NCI-H345 (cell line): ENCODE data around the gene NFYA.
A peak's percentile ranks its signal among the peaks of the same experiment; 100 is the strongest.
"Not testable (repeated sequence)": the region's sequence is repeated elsewhere in the genome, so short reads cannot be mapped to it uniquely, and the experiment has no call there.

ENCODE experiments used
- DNase-seq: peaks from one replicate; lab custom pipeline; 2025; lab: John Stamatoyannopoulos, UW

Gene NFYA

DNA sequence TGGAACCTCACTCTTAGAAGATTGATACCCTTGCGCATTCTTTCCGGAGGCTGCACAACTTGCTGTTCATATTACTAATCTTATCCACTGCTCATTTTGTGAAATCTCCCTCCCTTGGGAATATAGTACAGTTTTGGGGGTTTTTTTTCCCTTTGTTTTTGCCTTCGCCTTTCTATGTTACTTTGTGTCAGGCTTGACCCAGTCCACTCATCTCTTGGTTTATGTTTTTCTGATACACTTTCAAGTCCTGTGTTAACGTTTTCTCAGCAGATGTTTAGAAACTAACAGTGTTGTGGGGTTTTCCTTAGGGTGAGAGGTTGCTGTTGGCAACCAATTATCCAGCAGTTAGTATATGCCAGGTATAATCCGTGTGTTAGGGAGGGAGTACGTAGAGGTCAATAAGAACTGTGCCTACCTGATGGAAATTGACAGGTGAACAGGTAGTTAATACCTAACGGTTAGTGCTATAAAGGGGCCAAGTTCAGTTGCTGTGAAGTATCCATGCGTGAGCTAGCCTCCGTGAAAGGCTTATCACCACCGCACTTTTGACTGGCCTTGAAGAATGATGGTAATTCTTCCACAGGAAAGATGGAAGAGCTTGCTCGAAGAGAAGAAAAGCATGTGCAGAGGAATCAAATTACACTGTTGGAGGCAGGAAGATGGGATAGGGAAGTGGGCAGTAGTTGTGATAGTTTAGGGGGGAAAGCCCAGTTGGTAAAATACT lies 1.4 kb downstream of the NFYA start:
- DNase-seq, result no peak

- DNase-seq, result no peak
These were observed 2.1 kb downstream of the NFYA start for GRCh38 chr6:41074692-41075436.

GRCh38 chr6:41075651-41076626 lies 3.2 kb downstream of the NFYA start:
- no peak for DNase-seq

GRCh38 chr6:41077536-41077935 lies 4.8 kb downstream of the NFYA start:
- no peak for DNase-seq

DNA sequence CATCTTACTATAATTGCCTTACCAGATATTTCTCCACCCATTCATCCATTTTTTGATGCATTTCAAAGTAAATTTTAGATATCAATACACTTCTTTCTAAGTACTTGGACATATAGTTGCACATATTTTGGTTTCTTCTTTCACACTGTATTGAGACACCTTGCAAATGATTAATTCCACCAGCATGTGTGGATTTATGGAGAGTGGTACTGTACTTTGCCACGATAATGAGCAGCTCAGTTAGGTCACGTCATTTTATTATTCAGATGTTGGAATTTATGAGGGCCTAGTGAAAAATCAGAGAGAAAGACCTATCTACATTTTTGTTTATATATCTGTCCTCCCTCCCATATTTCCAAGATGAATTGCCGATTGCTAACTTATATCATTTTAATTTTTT lies 5.3 kb downstream of the NFYA start:
- DNase-seq, result no peak

DNA sequence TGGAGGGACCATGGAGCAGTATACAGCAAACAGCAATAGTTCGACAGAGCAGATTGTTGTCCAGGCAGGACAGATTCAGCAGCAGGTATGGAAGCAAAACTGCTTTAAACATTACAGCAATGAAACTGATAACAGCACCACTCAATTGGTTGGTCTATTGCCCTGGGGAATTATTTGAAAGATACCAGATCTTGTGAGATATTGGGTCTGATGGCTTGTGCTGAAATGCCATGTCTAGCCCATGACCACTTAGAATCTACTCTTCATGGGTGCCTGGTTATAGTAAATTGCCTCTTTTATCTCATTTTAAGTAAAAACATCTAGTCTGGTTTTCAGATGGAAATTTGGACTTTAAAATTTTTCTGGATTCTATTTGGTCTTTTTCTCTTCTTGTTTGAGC lies 6.3 kb downstream of the NFYA start:
- no peak for DNase-seq

DNA sequence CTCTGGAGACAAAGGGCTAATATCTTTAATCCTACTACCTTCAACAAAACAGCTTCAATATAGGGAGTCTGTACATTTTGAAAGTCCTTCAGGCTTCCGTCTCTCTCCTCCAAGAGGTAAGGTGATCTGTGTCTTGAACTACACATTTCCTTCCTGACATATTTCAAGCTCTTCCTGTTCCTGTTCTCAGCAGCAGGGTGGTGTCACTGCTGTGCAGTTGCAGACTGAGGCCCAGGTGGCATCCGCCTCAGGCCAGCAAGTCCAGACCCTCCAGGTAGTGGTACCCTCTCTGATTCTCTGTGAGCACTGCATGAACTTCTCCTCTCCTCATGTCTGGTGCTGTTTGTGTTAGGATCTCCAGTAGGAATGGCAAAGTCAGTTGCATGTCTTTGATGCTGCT lies 7.8 kb downstream of the NFYA start:
- no peak for DNase-seq

- no peak for DNase-seq
These were observed 10.3 kb downstream of the NFYA start for GRCh38 chr6:41083072-41083471.

DNA sequence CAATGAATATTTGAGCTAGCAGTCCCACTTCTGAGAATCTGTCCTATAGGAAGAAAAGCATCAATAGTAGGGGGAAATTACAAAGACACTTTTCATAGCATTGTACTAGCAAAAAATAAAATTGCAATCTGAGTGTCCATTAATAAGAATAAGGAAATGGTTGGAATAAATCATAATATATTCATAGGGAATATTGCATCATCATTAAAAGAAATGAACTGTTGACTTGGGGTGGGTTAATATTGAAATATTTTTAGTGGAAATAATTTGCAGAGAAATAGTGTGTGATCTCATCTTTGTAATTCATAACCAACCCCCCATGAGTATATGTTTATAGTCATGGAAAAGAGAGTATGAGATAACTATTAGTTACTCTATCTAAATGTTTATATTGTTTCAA lies 12.4 kb downstream of the NFYA start:
- DNase-seq, result no peak

DNA sequence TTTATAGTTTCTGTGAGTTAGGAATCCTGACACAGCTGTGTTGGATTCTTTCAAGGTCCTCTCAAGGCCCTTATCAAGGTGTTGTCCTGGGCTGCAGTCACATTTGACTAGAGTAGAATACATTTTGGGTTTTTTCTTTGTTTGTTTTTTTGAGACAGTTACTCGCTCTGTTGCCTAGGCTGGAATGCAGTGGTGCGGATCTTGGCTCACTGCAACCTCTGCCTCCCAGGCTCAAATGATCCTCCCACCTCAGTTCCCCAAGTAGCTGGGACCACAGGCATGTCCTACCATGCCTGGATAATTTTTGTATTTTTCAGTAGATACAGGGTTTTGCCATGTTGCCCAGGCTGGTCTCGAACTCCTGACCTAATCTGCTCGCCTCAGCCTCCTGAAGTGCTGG lies 15.7 kb downstream of the NFYA start:
- DNase-seq, result no peak

DNA sequence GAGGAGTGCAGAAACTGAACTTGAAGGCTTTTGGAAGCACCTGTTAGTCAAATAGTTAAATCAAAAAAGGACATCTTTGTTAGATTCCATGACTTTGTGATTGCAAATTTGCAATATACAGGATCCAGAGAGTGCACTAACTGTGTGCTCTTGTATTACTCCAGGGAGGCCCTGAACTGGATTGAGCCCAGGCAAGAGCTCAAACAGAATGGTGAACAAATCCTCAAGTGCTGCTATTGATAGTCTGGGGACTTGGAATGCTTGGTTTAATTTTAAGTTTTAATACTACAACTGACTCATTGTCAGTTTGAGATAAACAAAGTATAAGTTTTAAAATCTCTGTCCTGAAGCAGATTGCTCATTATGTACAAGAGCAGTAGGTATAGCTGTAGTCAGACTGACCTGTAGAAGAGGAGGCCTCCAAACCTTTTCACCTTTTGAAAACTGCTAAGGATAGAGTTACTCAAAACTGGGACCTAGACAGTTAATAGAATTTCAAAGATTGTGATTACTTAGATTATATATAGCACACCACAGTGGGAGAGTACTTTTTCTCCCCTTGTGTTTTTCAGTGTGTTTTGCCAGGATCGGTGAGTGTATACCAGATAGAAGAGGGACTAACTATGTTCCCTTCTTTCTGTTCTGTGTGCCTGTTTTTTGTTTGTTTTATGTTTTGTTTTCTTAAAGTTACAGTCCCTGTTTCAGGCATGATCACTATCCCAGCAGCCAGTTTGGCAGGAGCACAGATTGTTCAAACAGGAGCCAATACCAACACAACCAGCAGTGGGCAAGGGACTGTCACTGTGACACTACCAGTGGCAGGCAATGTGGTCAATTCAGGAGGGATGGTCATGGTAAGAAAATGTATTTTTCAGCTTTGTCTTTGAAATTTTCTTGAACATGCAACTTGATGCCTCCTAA lies 18.3 kb downstream of the NFYA start:
- no peak for DNase-seq

DNA sequence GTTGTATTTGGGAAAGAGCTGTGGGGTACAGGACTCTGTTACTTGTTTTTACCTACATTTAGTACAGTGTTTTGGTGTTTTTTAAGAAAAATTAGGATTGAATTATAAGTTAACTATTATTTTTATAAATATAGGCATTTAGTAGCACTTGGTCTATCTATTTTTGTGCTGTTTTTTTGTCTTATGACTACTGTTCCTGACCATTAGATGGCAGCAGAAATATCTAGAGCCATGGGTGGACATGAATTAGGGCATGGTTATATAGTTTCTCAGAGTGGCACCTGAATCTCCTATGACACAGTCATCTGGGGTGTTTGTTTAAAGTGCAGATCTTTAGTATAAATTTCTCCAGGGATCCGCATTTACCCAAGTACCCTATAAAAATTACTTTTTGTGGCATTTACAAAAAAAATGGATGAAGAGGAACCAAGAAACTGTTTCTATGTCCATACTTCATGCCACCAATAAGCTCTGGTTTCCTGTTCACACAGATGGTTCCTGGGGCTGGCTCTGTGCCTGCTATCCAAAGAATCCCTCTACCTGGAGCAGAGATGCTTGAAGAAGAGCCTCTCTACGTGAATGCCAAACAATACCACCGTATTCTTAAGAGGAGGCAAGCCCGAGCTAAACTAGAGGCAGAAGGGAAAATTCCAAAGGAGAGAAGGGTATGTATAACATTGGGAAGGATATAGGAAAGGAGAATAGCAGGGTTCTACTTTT lies 19.8 kb downstream of the NFYA start:
- peak; percentile 11 for DNase-seq

DNA sequence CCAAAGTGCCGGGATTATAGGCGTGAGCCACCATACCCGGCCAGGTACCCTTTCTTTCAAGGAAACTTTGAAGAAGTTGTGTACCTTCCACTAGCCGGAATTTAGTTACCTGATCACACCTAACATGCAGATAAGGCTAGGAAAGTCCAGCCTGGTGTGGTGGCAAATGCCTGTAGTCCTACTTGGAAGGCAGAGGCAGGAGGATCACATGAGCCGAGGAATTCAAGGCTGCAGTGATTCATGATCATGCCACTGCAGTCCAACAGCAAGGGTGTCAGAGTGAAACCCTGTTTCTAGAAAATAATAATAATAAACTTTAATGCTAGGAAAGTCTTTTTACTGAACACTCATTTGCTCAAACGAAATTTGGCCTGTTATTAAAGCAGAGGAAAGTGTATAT lies 21.0 kb downstream of the NFYA start:
- no peak for DNase-seq

GRCh38 chr6:41097467-41098090 lies 24.8 kb downstream of the NFYA start:
- no peak for DNase-seq

GRCh38 chr6:41098366-41098765 lies 25.6 kb downstream of the NFYA start:
- no peak for DNase-seq

GRCh38 chr6:41100871-41101287 lies 28.1 kb downstream of the NFYA start:
- DNase-seq, result no peak

DNA sequence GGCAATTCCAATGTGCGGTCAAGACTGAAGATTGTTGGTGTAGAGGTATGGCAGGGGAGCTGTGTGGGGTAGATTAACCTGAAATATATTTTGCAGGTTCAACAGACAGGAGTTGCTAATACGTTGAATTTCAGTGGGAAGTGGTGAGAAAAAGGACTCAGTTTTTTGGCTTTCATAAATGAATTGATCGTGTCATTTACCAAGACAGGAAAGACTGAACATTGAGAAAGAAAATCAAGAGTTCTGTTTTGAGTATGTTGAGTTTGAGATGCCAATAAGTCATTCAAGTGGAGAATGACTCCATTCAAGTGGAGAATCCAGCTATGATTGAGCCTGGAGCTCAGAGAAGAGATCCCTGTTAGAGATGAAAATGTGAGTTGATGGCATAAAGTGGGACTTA lies 31.1 kb downstream of the NFYA start:
- DNase-seq, result no peak

- no peak for DNase-seq
These were observed 38.2 kb downstream of the NFYA start for GRCh38 chr6:41111017-41111416.

GRCh38 chr6:41115027-41115426 lies 42.3 kb downstream of the NFYA start:
- DNase-seq, result not testable (repeated sequence)

- no peak for DNase-seq
These were observed 46.7 kb downstream of the NFYA start for GRCh38 chr6:41119508-41119907.
